GM19035 (cell line): ENCODE measurements around the gene ATAD3A.

Source experiments
- ATAC-seq: cut with Tn5 transposase; IDR thresholded peaks from one replicate; pipeline ENCODE4 v1.9.1; 2021; ENCODE audit not compliant: unreplicated experiment

Gene ATAD3A

DNA sequence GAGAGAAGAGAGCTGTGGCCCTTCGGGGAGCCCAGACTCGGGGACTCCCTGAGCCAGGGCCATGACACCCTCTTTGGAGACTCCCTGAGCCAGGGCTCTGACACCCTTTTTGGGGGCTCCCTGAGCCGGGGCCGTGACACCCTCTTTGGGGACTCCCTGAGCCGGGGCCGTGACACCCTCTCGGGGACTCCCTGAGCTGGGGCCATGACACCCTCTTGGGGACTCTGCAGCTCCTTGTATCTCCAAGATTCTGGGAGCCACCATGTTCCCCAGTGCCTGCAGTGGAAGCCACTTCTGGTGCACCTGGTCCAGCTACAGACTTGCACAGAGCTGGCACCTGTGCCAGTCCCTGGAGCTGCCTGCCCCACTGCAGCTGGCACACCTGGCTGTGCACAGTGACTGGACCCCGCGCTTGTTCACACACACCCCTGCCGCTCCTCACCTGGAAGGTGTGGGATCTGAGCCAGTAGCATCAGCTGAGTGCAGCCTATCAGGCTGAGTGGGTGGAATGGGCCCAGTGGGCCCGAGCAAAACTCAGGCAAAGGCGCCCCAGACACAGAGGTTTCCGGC lies 66.5 kb downstream of the ATAD3A start:
- no peak for ATAC-seq

- no peak for ATAC-seq
These were observed 70.8 kb downstream of the ATAD3A start for GRCh38 chr1:1582585-1583346.

DNA sequence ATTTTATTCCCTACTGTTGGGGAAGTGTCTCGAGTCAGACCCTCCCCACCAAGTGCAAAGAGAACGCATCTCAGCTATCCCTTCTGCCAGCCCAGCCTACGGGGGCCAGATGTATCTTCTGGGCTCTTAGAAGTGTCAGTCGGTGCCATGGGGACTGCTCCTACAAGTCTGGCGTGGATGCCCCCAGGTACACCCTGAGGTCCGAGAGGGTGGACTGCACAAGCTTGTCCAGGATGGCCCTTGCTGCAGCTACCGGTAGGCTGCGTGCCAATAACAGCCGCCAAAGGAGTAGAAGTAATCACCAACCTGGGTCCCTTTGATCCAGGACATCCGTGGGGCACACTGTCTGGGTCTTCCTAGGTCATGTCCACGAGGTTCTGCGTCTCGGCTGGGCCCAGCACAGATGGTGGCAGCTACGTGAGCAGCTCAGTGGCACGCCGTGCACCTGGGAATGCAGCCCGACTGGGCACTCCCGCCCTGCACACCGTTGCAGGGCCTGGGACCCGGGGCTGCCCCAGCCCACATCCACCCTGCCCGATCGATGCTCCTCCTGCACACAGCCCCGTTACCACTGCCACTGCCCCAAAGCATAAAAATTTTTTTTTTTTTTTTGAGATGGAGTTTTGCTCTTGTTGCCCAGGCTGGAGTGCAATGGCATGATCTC lies 71.5 kb downstream of the ATAD3A start:
- no peak for ATAC-seq
